Umbilical cord (tissue), 2 donors: ENCODE data around the gene DSTYK. TPM values are rescaled to one million over a fixed set of nuclear protein-coding genes. Genes with fewer than 3 reads are reported as not detected.
"Not testable (repeated sequence)": the region's sequence is repeated elsewhere in the genome, so short reads cannot be mapped to it uniquely, and the experiment has no call there.

ENCODE experiments used
- DNase-seq: peaks from one replicate; pipeline ENCODE4 v3.0.0-alpha.2; 2015; ENCODE audit warnings: low spot score
- total RNA-seq: library from RNA; depleted of rRNA; stranded (reverse); fragments of >200 nt; gene quantifications from one replicate; pipeline ENCODE4 v1.2.3, GENCODE V29; 2014; ENCODE audit warnings: low replicate concordance; ENCODE audit not compliant: insufficient read depth

DSTYK gene
- total RNA-seq, 1 donor from 2014 or later: 14.0 TPM

- DNase-seq: no peak
Observed at GRCh38 chr1:205179842-205180241, 31.7 kb downstream of the DSTYK start.

GRCh38 chr1:205172729-205173366 is 38.7 kb downstream of the DSTYK start:
- DNase-seq: peak; percentile 83

- DNase-seq: no peak
Observed at GRCh38 chr1:205171369-205171768, 40.1 kb downstream of the DSTYK start.

- no peak for DNase-seq
Observed at GRCh38 chr1:205170532-205171269, 40.8 kb downstream of the DSTYK start.

- no peak for DNase-seq
Observed at GRCh38 chr1:205169248-205169647, 42.3 kb downstream of the DSTYK start.

- no peak for DNase-seq
Observed at GRCh38 chr1:205168291-205168690, 43.2 kb downstream of the DSTYK start.

GRCh38 chr1:205162301-205162700 is 49.2 kb downstream of the DSTYK start:
- peak; percentile 82 for DNase-seq

- peak; percentile 88 for DNase-seq
Observed at GRCh38 chr1:205161076-205161475, 50.4 kb downstream of the DSTYK start.

GRCh38 chr1:205158048-205158616 is 53.4 kb downstream of the DSTYK start:
- DNase-seq: no peak

- DNase-seq: not testable (repeated sequence)
Observed at GRCh38 chr1:205155665-205156377, 55.7 kb downstream of the DSTYK start.

GRCh38 chr1:205152505-205152904 is 59.0 kb downstream of the DSTYK start:
- no peak for DNase-seq

- DNase-seq: no peak
Observed at GRCh38 chr1:205150651-205151428, 60.7 kb downstream of the DSTYK start.

- DNase-seq: no peak
Observed at GRCh38 chr1:205147191-205147835, 64.2 kb downstream of the DSTYK start.

GRCh38 chr1:205144751-205145150 is 66.8 kb downstream of the DSTYK start:
- DNase-seq: peak; percentile 84

- DNase-seq: no peak
Observed at GRCh38 chr1:205144046-205144720, 67.3 kb downstream of the DSTYK start.

GRCh38 chr1:205142102-205142469 is 69.4 kb downstream of the DSTYK start:
- DNase-seq: no peak

GRCh38 chr1:205141236-205142101 is 70.0 kb downstream of the DSTYK start:
- DNase-seq: peak; percentile 87

- no peak for DNase-seq
Observed at GRCh38 chr1:205140113-205140512, 71.4 kb downstream of the DSTYK start.

GRCh38 chr1:205137901-205138300 is 73.6 kb downstream of the DSTYK start:
- DNase-seq: no peak
